Activated CD8-positive, alpha-beta memory T cell treated with anti-CD3 and anti-CD28 coated beads for 4 hours (primary cell): ENCODE results near the gene XXYLT1.
"Not testable (repeated sequence)": the region's sequence is repeated elsewhere in the genome, so short reads cannot be mapped to it uniquely, and the experiment has no call there.

ENCODE experiments used
- DNase-seq, 2 donors: peaks; one replicate each; pipeline ENCODE4 v3.0.0-alpha.2; 2020; ENCODE audit warnings: low read depth in 2 of 2

The XXYLT1 gene

DNA sequence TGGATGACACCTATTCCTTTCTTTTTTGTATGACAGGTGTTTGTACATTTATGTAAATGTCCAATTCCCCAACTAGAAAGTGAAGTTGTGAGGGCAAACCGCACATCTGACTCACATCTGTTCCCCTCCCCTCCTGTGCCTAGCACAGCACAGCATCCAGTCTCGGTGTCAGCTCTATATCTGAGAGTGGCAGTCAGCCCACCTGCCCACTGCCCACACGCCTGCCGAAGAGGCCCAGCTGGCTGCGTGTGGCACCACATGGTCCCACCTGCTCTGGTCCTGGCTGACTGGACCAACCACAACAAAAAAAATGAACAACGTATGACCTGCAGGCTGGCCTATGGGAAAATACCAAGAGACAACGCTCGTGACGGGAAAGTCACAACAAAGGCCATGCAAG lies 62.8 kb downstream of the XXYLT1 start:
- no peak for DNase-seq

- DNase-seq = no peak
These were observed 63.2 kb downstream of the XXYLT1 start for GRCh38 chr3:195207731-195208130.

DNA sequence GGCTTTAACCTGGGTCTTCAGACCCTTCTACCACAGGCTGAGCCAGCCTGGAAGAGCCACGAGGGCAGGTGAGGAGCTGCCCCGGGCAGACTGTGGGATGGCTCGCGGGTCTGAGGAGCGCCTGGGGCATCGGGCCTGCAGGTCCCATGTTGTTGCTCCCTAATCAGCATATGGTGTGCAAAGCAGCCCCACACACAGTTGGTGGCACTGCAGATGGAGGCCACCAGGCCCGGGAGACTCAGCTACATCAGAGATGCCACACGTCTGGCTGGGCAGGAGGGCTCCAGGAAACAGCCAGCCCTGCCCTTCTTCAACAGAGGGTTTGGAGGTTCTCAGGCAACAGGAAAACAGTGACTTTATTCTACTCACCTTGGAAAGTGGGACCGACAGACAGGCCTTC lies 63.9 kb downstream of the XXYLT1 start:
- DNase-seq = no peak

GRCh38 chr3:195204360-195205163 lies 66.4 kb downstream of the XXYLT1 start:
- DNase-seq = no peak

- DNase-seq = no peak
These were observed 67.4 kb downstream of the XXYLT1 start for GRCh38 chr3:195203606-195204005.

GRCh38 chr3:195201295-195201694 lies 69.7 kb downstream of the XXYLT1 start:
- DNase-seq = no peak

- DNase-seq = no peak
These were observed 70.7 kb downstream of the XXYLT1 start for GRCh38 chr3:195200010-195200822.

GRCh38 chr3:195198426-195199346 lies 72.3 kb downstream of the XXYLT1 start:
- DNase-seq = no peak

DNA sequence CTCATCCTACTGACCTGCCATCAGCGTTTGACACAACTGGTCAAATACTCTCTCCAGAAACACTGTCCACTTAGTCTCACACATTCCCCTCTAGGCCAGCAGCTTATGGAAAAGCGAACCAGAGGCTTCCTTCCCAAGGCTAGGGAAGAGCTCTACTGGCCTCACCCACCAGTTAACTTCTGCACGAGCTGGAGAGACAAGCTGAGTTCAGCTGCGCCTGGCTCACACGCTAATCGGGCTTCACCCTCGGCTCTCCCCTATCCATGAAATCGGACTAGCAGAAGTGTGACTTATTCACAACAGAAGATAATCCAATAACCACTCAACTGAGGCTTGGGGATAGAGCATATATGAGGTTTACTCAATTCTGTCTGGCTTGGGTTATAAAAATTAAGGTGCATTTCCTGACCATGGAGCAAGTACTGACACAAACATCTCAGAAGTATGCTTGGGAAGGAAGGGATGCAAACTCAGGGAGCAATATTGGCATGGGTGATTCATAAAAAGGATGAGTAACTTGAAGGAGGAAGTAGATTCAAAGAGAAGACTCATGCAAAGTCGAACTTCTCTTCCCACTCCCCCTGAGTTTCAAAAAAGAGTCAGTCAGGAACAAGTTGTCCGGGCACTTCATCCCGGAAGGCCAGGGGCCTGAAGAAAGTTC lies 73.1 kb downstream of the XXYLT1 start:
- no peak for DNase-seq

DNA sequence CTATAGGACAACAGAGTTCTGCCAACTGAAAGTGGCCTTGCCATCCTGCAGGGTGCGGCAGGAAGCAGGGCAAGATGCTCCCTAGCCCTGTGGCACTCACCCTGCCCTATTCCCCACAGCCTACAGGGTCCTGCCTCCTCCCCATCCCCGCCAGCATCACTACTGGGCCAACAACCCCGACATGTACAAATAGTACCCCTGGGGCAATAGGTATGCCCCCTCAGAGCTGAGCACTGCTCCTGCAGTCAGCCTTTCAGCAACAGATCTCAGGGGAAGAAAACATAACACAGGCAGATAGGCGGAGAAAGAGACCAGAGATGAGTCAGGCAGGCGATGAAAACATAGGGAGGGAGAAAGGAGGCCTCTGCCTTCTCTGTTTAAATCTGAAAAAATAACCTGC lies 74.7 kb downstream of the XXYLT1 start:
- DNase-seq = no peak

DNA sequence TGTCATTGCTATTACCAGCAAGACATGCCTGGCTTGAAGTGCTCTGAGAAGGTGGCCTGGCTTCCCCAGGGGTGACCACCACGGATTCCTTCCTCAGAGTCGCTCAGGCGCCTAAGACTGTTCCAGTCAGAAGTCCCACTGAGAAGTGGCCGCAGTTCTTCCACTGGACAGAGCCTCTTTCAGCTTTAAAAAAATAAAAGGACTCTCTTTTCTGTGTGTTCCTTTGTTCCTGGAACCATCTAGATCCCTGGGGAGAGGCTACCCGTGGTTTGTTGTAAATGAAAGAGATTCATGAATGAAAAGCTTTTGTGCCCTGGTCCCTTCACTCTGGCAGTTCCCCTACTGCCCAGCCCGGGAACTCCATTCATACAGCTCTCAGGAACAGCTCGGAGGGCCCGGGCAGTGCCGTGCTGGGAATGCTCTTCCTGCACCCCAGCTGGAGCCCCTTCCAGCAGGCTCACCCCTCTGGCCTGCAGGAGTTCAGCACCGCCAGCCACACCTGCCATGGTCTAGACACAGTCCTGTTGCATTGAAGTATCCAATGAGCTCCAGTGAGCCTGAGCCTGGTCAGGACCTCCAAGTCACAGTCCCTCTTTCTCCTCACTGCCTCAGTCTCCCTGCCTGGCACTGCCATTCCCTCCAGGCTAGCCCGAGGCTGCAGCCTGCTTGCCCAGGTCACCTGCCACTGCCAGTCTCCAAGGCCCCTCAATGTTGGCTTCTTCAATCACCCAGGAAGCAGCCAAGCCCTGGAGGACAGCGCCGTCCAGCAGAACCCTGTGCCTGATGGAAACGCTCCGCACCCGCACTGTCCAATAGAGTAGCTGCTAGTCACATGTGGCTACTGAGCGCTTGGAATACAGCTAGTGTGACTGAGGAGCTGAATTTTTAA lies 75.4 kb downstream of the XXYLT1 start:
- no peak for DNase-seq

DNA sequence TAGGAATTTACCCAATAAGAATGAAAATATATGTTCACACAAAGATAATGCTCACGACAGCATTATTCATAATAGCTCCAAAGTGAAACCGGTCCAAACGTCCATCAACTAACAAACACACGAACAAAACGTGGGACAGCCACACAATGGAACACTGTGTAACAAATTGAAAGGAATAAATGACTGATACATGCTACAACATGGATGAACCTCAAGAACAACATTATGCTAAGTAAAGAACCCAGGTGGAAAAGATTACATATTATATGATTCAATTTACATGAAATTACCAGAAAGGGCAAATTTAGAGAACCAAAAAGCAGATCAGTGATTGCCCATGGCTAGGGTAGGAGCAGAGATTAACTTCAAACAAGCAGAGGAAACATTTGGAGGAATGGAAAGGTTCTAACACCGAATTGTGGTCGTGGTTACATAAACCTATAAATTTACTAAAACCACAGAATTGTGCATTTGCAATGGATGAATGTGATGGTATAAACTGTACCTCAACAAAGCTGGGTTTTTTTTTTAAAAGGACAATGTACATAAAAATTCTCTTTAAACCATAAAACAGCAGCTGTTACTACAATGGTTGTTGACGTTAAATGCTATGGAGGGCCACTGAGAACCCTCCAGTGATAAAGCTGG lies 76.3 kb downstream of the XXYLT1 start:
- DNase-seq = no peak

DNA sequence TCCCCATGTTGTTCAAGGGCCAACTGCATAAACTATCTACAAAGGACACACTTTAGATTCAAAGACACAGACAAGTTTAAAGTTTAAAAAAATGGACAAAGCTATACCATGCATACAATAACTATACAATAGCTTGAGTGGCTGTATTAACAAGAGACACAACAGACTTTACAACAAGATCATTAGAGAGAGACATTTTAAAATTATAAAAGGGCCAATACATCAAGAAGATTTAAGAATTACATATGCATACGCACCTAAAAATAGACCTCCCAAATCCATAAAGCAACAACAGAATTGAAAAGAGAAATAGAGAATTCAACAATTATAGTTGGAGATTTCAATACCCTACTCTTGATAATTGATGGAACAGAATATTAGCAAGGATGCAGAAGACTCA lies 79.4 kb downstream of the XXYLT1 start:
- no peak for DNase-seq

- DNase-seq = no peak
These were observed 81.1 kb downstream of the XXYLT1 start for GRCh38 chr3:195189821-195190220.

DNA sequence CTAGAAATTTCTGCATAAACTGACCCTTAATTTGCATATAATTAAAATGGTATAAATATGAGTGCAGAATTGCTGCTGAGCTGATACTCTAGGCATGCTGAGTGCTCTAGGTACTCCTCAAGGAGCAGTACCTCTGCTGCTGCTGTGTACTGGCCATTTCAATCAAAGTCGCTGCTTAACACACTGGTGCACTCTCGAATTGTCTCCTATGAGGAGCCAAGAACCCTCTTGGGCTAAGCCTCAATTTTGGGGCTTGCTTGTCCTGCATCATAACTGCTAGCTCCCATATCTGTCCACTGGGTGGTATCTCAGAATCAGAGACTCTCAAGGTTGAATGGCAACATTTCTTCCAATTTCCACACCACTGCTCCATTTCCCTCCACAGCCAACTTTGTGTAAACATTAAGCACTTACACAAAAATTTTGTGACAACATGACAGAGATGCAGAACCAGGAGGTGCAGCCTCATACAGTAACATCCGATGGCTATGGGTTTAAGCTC lies 82.5 kb downstream of the XXYLT1 start:
- DNase-seq = no peak

- no peak for DNase-seq
These were observed 83.1 kb downstream of the XXYLT1 start for GRCh38 chr3:195187609-195188425.

GRCh38 chr3:195186710-195187047 lies 84.3 kb downstream of the XXYLT1 start:
- DNase-seq = not testable (repeated sequence)

GRCh38 chr3:195186041-195186709 lies 84.8 kb downstream of the XXYLT1 start:
- DNase-seq = no peak
